GM12872 (cell line): ENCODE measurements around the gene MAPT.
A peak's percentile ranks its signal among the peaks of the same experiment; 100 is the strongest.

Source experiments
- TF ChIP-seq, protein P1 (sequence below): IDR thresholded peaks from 3 replicates; pipeline ENCODE4 v1.5.1; 2011; ENCODE audit warnings: low read depth, mild to moderate bottlenecking, low read length, moderate library complexity; ENCODE audit not compliant: insufficient read depth

MAPT gene

DNA sequence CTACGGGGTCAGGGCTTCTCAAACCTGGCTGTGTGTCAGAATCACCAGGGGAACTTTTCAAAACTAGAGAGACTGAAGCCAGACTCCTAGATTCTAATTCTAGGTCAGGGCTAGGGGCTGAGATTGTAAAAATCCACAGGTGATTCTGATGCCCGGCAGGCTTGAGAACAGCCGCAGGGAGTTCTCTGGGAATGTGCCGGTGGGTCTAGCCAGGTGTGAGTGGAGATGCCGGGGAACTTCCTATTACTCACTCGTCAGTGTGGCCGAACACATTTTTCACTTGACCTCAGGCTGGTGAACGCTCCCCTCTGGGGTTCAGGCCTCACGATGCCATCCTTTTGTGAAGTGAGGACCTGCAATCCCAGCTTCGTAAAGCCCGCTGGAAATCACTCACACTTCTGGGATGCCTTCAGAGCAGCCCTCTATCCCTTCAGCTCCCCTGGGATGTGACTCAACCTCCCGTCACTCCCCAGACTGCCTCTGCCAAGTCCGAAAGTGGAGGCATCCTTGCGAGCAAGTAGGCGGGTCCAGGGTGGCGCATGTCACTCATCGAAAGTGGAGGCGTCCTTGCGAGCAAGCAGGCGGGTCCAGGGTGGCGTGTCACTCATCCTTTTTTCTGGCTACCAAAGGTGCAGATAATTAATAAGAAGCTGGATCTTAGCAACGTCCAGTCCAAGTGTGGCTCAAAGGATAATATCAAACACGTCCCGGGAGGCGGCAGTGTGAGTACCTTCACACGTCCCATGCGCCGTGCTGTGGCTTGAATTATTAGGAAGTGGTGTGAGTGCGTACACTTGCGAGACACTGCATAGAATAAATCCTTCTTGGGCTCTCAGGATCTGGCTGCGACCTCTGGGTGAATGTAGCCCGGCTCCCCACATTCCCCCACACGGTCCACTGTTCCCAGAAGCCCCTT is 115.6 kb downstream of the MAPT start:
- TF ChIP-seq, protein P1, sequence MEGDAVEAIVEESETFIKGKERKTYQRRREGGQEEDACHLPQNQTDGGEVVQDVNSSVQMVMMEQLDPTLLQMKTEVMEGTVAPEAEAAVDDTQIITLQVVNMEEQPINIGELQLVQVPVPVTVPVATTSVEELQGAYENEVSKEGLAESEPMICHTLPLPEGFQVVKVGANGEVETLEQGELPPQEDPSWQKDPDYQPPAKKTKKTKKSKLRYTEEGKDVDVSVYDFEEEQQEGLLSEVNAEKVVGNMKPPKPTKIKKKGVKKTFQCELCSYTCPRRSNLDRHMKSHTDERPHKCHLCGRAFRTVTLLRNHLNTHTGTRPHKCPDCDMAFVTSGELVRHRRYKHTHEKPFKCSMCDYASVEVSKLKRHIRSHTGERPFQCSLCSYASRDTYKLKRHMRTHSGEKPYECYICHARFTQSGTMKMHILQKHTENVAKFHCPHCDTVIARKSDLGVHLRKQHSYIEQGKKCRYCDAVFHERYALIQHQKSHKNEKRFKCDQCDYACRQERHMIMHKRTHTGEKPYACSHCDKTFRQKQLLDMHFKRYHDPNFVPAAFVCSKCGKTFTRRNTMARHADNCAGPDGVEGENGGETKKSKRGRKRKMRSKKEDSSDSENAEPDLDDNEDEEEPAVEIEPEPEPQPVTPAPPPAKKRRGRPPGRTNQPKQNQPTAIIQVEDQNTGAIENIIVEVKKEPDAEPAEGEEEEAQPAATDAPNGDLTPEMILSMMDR: no peak

DNA sequence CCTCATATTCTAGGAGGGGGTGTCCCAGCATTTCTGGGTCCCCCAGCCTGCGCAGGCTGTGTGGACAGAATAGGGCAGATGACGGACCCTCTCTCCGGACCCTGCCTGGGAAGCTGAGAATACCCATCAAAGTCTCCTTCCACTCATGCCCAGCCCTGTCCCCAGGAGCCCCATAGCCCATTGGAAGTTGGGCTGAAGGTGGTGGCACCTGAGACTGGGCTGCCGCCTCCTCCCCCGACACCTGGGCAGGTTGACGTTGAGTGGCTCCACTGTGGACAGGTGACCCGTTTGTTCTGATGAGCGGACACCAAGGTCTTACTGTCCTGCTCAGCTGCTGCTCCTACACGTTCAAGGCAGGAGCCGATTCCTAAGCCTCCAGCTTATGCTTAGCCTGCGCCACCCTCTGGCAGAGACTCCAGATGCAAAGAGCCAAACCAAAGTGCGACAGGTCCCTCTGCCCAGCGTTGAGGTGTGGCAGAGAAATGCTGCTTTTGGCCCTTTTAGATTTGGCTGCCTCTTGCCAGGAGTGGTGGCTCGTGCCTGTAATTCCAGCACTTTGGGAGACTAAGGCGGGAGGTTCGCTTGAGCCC is 116.3 kb downstream of the MAPT start:
- TF ChIP-seq, protein P1: 0 out of 3 replicates have a peak, but pooled peaks have one; percentile 4

DNA sequence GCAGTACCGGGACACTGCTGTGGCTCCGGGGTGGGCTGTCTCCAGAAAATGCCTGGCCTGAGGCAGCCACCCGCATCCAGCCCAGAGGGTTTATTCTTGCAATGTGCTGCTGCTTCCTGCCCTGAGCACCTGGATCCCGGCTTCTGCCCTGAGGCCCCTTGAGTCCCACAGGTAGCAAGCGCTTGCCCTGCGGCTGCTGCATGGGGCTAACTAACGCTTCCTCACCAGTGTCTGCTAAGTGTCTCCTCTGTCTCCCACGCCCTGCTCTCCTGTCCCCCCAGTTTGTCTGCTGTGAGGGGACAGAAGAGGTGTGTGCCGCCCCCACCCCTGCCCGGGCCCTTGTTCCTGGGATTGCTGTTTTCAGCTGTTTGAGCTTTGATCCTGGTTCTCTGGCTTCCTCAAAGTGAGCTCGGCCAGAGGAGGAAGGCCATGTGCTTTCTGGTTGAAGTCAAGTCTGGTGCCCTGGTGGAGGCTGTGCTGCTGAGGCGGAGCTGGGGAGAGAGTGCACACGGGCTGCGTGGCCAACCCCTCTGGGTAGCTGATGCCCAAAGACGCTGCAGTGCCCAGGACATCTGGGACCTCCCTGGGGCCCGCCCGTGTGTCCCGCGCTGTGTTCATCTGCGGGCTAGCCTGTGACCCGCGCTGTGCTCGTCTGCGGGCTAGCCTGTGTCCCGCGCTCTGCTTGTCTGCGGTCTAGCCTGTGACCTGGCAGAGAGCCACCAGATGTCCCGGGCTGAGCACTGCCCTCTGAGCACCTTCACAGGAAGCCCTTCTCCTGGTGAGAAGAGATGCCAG is 117.6 kb downstream of the MAPT start:
- TF ChIP-seq, protein P1: no peak

DNA sequence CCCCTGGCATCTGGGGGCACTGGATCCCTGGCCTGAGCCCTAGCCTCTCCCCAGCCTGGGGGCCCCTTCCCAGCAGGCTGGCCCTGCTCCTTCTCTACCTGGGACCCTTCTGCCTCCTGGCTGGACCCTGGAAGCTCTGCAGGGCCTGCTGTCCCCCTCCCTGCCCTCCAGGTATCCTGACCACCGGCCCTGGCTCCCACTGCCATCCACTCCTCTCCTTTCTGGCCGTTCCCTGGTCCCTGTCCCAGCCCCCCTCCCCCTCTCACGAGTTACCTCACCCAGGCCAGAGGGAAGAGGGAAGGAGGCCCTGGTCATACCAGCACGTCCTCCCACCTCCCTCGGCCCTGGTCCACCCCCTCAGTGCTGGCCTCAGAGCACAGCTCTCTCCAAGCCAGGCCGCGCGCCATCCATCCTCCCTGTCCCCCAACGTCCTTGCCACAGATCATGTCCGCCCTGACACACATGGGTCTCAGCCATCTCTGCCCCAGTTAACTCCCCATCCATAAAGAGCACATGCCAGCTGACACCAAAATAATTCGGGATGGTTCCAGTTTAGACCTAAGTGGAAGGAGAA is 118.2 kb downstream of the MAPT start:
- TF ChIP-seq, protein P1: no peak

DNA sequence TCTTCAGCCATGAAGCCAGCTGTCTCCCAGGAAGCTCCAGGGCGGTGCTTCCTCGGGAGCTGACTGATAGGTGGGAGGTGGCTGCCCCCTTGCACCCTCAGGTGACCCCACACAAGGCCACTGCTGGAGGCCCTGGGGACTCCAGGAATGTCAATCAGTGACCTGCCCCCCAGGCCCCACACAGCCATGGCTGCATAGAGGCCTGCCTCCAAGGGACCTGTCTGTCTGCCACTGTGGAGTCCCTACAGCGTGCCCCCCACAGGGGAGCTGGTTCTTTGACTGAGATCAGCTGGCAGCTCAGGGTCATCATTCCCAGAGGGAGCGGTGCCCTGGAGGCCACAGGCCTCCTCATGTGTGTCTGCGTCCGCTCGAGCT is 118.8 kb downstream of the MAPT start:
- TF ChIP-seq, protein P1: no peak

DNA sequence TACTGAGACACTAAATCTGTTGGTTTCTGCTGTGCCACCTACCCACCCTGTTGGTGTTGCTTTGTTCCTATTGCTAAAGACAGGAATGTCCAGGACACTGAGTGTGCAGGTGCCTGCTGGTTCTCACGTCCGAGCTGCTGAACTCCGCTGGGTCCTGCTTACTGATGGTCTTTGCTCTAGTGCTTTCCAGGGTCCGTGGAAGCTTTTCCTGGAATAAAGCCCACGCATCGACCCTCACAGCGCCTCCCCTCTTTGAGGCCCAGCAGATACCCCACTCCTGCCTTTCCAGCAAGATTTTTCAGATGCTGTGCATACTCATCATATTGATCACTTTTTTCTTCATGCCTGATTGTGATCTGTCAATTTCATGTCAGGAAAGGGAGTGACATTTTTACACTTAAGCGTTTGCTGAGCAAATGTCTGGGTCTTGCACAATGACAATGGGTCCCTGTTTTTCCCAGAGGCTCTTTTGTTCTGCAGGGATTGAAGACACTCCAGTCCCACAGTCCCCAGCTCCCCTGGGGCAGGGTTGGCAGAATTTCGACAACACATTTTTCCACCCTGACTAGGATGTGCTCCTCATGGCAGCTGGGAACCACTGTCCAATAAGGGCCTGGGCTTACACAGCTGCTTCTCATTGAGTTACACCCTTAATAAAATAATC is 119.3 kb downstream of the MAPT start:
- TF ChIP-seq, protein P1: no peak
